ENCODE data around the gene SYNE2.

SYNE2 gene

DNA sequence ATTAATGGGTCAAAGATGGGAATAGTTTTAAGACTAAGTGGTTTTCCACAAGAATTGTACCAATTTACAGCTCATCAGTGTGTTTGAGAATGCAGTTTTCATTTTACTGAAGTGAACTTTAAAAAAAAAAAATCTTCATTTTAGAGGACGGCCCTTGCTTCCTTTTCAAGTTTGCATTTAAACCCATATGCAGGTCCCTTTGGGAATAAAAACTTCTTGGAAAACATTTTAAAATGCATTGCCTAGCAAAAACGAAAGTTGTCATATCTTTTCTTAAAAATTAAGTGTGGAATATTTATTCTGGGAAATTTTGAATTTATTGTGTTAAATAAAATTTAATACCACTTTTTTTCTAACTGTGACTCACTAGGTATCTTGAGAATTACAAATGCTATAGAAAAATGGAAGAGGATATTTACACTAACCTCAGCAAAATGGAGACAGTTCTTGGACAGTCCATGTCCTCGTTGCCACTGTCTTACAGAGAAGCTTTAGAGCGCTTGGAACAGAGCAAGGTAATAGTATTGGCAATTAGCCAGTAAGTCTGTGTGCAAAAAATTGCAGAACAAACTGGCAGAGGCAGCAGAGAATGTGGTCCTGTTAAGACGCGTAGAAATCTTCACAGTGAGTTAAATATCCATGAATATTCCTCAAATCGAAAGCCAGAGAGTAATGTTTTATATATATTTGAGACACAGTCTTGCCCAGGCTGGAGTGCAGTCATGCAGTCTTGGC lies 209.7 kb downstream of the SYNE2 start:
- H3K9ac ChIP-seq (ENCODE audit: low read length), result no peak overlapping the region
- H3K4me3 ChIP-seq (ENCODE audit: low read length), result no peak overlapping the region
- H3K9me3 ChIP-seq (ENCODE audit: control insufficient read depth, low read depth, low read length), result no peaks in the 10 kb centered on the region
- H3K36me3 ChIP-seq (ENCODE audit: control insufficient read depth, low read depth, low read length), result peaks cover 6% of the 10 kb centered on the region
- H3K27ac ChIP-seq (ENCODE audit: low read length), result no peak overlapping the region
- H3K4me1 ChIP-seq (ENCODE audit: control insufficient read depth, low read depth, low read length), result peaks cover 22% of the 10 kb centered on the region
- no peaks in the 10 kb centered on the region for H3K27me3 ChIP-seq (ENCODE audit: control insufficient read depth, insufficient read depth, low read length)

DNA sequence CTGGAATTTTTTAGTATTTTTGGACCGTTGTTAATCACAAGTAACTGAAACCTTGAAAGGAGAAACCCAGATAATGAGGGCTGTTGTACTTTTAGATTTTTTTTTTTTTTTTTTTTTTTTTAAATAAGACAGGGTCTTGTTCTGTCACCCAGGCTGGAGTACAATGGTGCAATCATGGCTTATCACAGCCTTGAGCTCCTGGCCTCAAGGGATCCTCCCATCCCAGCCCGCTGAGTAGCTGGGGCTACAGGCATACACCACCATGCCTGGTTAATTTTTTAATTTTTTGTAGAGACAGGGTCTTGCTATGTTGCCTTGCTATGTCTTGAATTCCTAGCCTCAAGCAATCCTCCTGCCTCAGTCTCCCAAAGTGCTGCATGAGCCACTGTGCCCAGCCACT lies 211.6 kb downstream of the SYNE2 start:
- no peaks in the 10 kb centered on the region for H3K27me3 ChIP-seq (ENCODE audit: control insufficient read depth, insufficient read depth, low read length)
- H3K4me1 ChIP-seq (ENCODE audit: control insufficient read depth, low read depth, low read length), result peaks cover 22% of the 10 kb centered on the region
- H3K27ac ChIP-seq (ENCODE audit: low read length), result no peak overlapping the region
- no peak overlapping the region for H3K4me3 ChIP-seq (ENCODE audit: low read length)
- H3K36me3 ChIP-seq (ENCODE audit: control insufficient read depth, low read depth, low read length), result peaks cover 6% of the 10 kb centered on the region
- H3K9me3 ChIP-seq (ENCODE audit: control insufficient read depth, low read depth, low read length), result no peaks in the 10 kb centered on the region
- no peak overlapping the region for H3K9ac ChIP-seq (ENCODE audit: low read length)

- no peak overlapping the region for H3K4me3 ChIP-seq (ENCODE audit: low read length)
- H3K27ac ChIP-seq (ENCODE audit: low read length), result no peak overlapping the region
- H3K4me1 ChIP-seq (ENCODE audit: control insufficient read depth, low read depth, low read length), result peaks cover 2% of the 10 kb centered on the region
- H3K9me3 ChIP-seq (ENCODE audit: control insufficient read depth, low read depth, low read length), result no peaks in the 10 kb centered on the region
- H3K36me3 ChIP-seq (ENCODE audit: control insufficient read depth, low read depth, low read length), result peaks cover 15% of the 10 kb centered on the region
- H3K27me3 ChIP-seq (ENCODE audit: control insufficient read depth, insufficient read depth, low read length), result no peaks in the 10 kb centered on the region
- H3K9ac ChIP-seq (ENCODE audit: low read length), result no peak overlapping the region
Measured at GRCh38 chr14:64069634-64070359, 217.0 kb downstream of the SYNE2 start.

DNA sequence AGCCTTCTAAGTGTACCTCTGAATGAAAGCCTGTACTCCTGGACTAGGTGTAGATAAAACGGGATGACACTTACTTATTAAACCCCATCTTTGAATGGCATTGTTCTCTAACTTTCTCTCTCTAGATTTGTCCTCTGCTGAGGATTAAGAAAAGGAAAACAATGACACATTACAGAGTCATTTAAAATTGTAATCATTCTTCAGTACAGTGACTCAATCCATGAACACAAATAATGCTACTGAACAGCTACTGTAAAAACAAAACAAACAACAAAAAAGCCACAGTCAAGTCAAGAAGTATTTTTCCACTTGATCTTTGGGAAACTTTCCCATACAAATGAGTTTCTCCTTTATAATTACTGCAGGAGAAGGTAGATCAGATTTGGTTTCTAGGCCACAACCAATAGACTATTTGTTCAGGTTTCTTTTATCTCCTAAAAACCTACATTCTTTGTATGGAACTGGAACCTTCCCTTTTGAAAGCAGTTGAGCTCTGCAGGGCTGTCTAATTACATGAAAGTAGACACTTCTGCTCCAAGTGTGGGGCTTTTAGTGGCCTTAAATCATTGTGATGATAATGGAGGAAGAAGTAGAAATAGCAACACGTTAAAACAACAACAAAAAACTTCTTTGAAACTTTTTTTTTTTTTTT lies 222.3 kb downstream of the SYNE2 start:
- no peaks in the 10 kb centered on the region for H3K27me3 ChIP-seq (ENCODE audit: control insufficient read depth, insufficient read depth, low read length)
- H3K9me3 ChIP-seq (ENCODE audit: control insufficient read depth, low read depth, low read length), result no peaks in the 10 kb centered on the region
- H3K9ac ChIP-seq (ENCODE audit: low read length), result no peak overlapping the region
- peaks cover 14% of the 10 kb centered on the region for H3K4me1 ChIP-seq (ENCODE audit: control insufficient read depth, low read depth, low read length)
- no peak overlapping the region for H3K27ac ChIP-seq (ENCODE audit: low read length)
- peaks cover 18% of the 10 kb centered on the region for H3K36me3 ChIP-seq (ENCODE audit: control insufficient read depth, low read depth, low read length)
- H3K4me3 ChIP-seq (ENCODE audit: low read length), result no peak overlapping the region

DNA sequence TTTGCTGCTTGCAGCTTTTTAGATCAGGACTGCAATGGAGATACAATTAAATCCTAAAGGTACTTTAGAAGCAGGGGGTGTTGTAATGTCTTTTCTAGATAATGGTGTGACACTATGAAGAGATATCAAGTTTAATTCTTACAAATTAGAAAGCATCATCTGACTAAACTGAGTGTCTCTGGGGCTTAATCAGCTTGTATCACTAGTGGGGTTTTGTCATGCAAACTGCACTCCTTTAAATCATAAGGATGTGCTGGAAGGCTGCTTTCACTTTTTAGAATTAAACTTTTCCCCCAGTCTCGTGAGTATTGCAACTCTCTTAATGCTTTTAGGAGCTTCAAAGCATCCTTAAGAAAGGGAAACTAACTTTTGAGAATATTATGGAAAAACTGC lies 222.8 kb downstream of the SYNE2 start:
- Histone ChIP-seq H3K4me3 (ENCODE audit: low read length) (no peak overlapping the region), H3K9me3 (ENCODE audit: control insufficient read depth, low read depth, low read length) (no peaks in the 10 kb centered on the region), H3K4me1 (ENCODE audit: control insufficient read depth, low read depth, low read length) (peaks cover 14% of the 10 kb centered on the region), H3K27ac (ENCODE audit: low read length) (no peak overlapping the region), H3K27me3 (ENCODE audit: control insufficient read depth, insufficient read depth, low read length) (no peaks in the 10 kb centered on the region), H3K9ac (ENCODE audit: low read length) (no peak overlapping the region), H3K36me3 (ENCODE audit: control insufficient read depth, low read depth, low read length) (peaks cover 23% of the 10 kb centered on the region)

GRCh38 chr14:64080452-64080851 lies 227.6 kb downstream of the SYNE2 start:
- no peaks in the 10 kb centered on the region for H3K27me3 ChIP-seq (ENCODE audit: control insufficient read depth, insufficient read depth, low read length)
- H3K27ac ChIP-seq (ENCODE audit: low read length), result no peak overlapping the region
- H3K4me1 ChIP-seq (ENCODE audit: control insufficient read depth, low read depth, low read length), result peaks cover 5% of the 10 kb centered on the region
- H3K36me3 ChIP-seq (ENCODE audit: control insufficient read depth, low read depth, low read length), result peaks cover 21% of the 10 kb centered on the region
- H3K9me3 ChIP-seq (ENCODE audit: control insufficient read depth, low read depth, low read length), result no peaks in the 10 kb centered on the region
- no peak overlapping the region for H3K9ac ChIP-seq (ENCODE audit: low read length)
- no peak overlapping the region for H3K4me3 ChIP-seq (ENCODE audit: low read length)

- Histone ChIP-seq H3K36me3 (ENCODE audit: control insufficient read depth, low read depth, low read length) (peaks cover 21% of the 10 kb centered on the region), H3K27me3 (ENCODE audit: control insufficient read depth, insufficient read depth, low read length) (no peaks in the 10 kb centered on the region), H3K4me1 (ENCODE audit: control insufficient read depth, low read depth, low read length) (no peaks in the 10 kb centered on the region), H3K9me3 (ENCODE audit: control insufficient read depth, low read depth, low read length) (no peaks in the 10 kb centered on the region), H3K27ac (ENCODE audit: low read length) (no peak overlapping the region), H3K9ac (ENCODE audit: low read length) (no peak overlapping the region), H3K4me3 (ENCODE audit: low read length) (no peak overlapping the region)
Measured at GRCh38 chr14:64081174-64081746, 228.5 kb downstream of the SYNE2 start.

DNA sequence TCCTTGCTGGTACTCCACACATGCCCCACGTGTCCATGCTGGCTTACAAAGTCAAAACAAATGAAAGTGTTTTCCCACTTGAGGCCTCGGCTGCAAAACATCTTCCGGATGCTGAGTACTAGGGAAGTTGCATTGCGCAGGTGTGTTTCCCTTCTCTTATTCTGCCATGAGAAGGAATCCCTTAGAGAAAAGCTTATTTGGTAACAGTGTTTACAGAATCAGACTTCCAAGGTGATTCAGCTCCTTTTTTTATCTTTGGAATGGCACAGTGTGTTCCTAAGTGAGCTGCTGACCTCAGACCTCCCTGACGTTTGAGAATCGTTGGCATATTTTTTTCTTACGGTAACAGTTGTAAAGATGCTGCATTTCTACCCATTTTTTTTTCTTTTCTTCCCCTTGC lies 230.0 kb downstream of the SYNE2 start:
- Histone ChIP-seq H3K9ac (ENCODE audit: low read length) (no peak overlapping the region), H3K4me3 (ENCODE audit: low read length) (no peak overlapping the region), H3K27ac (ENCODE audit: low read length) (no peak overlapping the region), H3K4me1 (ENCODE audit: control insufficient read depth, low read depth, low read length) (no peaks in the 10 kb centered on the region), H3K27me3 (ENCODE audit: control insufficient read depth, insufficient read depth, low read length) (no peaks in the 10 kb centered on the region), H3K9me3 (ENCODE audit: control insufficient read depth, low read depth, low read length) (no peaks in the 10 kb centered on the region), H3K36me3 (ENCODE audit: control insufficient read depth, low read depth, low read length) (peaks cover 25% of the 10 kb centered on the region)

DNA sequence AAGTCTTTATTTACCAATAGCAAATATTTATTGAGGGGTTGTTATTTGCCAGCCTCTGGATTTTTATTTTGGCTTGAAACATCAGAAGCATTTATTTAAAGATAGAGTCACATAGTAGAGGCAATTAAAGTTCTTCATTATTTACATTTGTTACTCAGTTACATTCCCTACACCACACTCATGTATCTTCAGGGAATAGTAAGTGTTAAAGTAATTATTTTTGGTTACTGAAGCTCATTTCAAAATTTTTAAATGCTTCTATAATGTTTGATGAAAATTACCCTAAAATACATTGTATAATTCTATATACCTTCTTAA lies 235.8 kb downstream of the SYNE2 start:
- H3K4me3 ChIP-seq (ENCODE audit: low read length), result no peak overlapping the region
- no peak overlapping the region for H3K27ac ChIP-seq (ENCODE audit: low read length)
- H3K9ac ChIP-seq (ENCODE audit: low read length), result no peak overlapping the region
- no peaks in the 10 kb centered on the region for H3K9me3 ChIP-seq (ENCODE audit: control insufficient read depth, low read depth, low read length)
- peaks cover 20% of the 10 kb centered on the region for H3K36me3 ChIP-seq (ENCODE audit: control insufficient read depth, low read depth, low read length)
- H3K27me3 ChIP-seq (ENCODE audit: control insufficient read depth, insufficient read depth, low read length), result no peaks in the 10 kb centered on the region
- H3K4me1 ChIP-seq (ENCODE audit: control insufficient read depth, low read depth, low read length), result peaks cover 12% of the 10 kb centered on the region

GRCh38 chr14:64089920-64090319 lies 237.1 kb downstream of the SYNE2 start:
- no peak overlapping the region for H3K4me3 ChIP-seq (ENCODE audit: low read length)
- peaks cover 12% of the 10 kb centered on the region for H3K4me1 ChIP-seq (ENCODE audit: control insufficient read depth, low read depth, low read length)
- no peaks in the 10 kb centered on the region for H3K27me3 ChIP-seq (ENCODE audit: control insufficient read depth, insufficient read depth, low read length)
- no peaks in the 10 kb centered on the region for H3K9me3 ChIP-seq (ENCODE audit: control insufficient read depth, low read depth, low read length)
- H3K36me3 ChIP-seq (ENCODE audit: control insufficient read depth, low read depth, low read length), result peaks cover 15% of the 10 kb centered on the region
- no peak overlapping the region for H3K9ac ChIP-seq (ENCODE audit: low read length)
- H3K27ac ChIP-seq (ENCODE audit: low read length), result peak overlapping the region; percentile 51

DNA sequence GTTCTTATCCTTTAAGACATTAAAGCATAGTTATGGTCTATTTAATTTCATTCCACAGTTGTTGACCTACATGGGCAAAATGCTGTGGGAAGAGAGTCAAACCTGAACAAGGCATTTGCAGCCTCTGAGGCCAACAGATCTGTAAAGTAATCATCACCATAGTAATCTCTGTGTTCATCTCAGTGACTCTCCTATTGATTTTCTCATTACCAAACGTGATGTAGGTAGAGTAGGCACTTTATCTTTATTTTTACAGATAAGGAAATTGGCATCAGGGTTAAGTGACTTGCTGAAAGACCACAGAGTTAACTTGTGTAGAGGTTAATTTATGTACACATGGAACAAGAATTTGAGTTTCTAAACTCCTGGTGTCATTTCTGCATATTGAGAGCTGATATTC lies 238.4 kb downstream of the SYNE2 start:
- Histone ChIP-seq H3K36me3 (ENCODE audit: control insufficient read depth, low read depth, low read length) (peaks cover 15% of the 10 kb centered on the region), H3K4me3 (ENCODE audit: low read length) (no peak overlapping the region), H3K9ac (ENCODE audit: low read length) (no peak overlapping the region)

More for the DNA sequence above, 238.4 kb downstream of the SYNE2 start:
- H3K27me3 ChIP-seq (ENCODE audit: control insufficient read depth, insufficient read depth, low read length), result no peaks in the 10 kb centered on the region
- no peak overlapping the region for H3K27ac ChIP-seq (ENCODE audit: low read length)
- H3K9me3 ChIP-seq (ENCODE audit: control insufficient read depth, low read depth, low read length), result no peaks in the 10 kb centered on the region
- H3K4me1 ChIP-seq (ENCODE audit: control insufficient read depth, low read depth, low read length), result peaks cover 12% of the 10 kb centered on the region
